Measurements from ENCODE around the gene PTPRN2.

Gene PTPRN2

GRCh38 chr7:157558516-157558874, 1029.1 kb downstream of the PTPRN2 start:
- no peak for DNase-seq (ENCODE audit: low read depth in 3 of 3)

DNA sequence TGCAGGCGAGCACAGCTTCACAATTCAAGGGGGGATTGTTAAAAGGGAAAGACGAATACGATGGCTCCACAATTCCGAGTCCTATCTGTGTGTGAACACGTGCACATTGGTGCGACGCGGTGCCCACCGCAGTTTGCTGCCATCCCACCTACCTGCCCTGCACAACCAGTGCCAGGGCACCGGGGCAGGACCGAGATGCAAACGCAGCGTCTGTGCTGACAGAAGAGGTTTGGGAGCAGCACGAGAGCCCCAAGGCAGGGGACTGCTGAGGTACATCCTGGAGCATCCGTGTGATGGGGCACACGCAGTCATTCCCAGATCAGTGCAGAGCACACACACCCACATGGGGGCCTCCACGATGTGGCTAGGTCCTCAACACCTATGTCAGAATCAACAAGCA, 1029.6 kb downstream of the PTPRN2 start:
- DNase-seq (ENCODE audit: low read depth in 3 of 3): no peak

GRCh38 chr7:157557263-157557662, 1030.4 kb downstream of the PTPRN2 start:
- no peak for DNase-seq (ENCODE audit: low read depth in 3 of 3)

- no peak for DNase-seq (ENCODE audit: low read depth in 3 of 3)
These were observed 1031.0 kb downstream of the PTPRN2 start for GRCh38 chr7:157556642-157556944.

GRCh38 chr7:157555944-157556641, 1031.5 kb downstream of the PTPRN2 start:
- DNase-seq (ENCODE audit: low read depth in 3 of 3): no peak

GRCh38 chr7:157555313-157555712, 1032.3 kb downstream of the PTPRN2 start:
- no peak for DNase-seq (ENCODE audit: low read depth in 3 of 3)

GRCh38 chr7:157554393-157555238, 1033.0 kb downstream of the PTPRN2 start:
- DNase-seq (ENCODE audit: low read depth in 3 of 3): no peak

DNA sequence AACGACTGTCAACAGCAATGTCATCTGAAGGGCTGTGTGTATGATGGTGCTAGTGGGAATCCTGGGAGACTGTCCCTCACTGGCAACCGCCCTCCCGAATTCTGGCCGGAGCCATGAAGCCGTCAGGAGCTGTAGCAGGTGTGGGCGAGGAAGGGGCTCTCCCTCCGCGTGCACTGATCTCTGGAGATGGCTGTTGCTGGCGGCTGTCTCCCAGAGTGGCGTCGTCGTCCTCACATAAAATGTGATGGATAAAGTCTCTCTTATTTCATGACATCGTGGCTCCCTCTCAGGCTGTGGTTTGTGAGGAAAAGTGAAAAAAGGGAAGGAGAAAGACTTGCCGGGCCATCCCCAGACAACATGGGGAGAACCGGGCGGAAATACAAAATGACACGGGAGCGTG, 1034.4 kb downstream of the PTPRN2 start:
- DNase-seq (ENCODE audit: low read depth in 3 of 3): no peak

- no peak for DNase-seq (ENCODE audit: low read depth in 3 of 3)
These were observed 1035.2 kb downstream of the PTPRN2 start for GRCh38 chr7:157552295-157552993.

GRCh38 chr7:157551325-157552070, 1036.1 kb downstream of the PTPRN2 start:
- DNase-seq (ENCODE audit: low read depth in 3 of 3): no peak

GRCh38 chr7:157550300-157551275, 1037.0 kb downstream of the PTPRN2 start:
- DNase-seq (ENCODE audit: low read depth in 3 of 3): no peak

DNA sequence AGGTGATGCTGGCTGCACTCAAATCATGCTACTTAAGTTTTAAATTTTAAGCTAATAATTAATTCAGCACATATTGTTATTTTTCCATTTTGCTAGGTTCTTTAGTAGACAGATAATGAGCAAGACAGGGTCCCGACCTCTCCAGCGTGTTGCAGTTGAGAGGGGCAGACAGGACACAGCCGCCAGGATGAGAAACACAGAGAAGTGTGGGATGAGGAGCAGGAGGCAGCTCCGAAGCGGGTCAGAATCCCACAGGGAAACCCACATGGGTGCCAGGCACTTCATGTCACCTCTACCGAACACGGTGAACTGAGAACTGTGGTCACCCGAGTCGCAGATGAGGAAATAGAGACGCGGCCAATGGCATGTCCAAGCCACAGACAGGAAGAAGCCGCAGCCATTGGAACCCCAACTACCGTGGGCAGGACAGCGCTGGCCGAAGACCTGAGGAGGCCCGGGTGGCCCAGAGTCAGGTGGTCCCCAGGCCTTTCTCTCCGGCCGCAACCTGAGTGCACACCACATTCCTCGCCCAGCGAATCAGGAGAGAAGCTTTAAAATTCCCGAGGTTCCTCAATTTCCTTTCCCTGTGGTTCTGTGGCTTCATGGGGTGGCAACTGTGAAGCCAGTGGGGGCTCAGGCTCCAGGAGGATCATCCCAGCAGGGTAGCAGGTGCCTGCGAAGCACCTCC, 1037.9 kb downstream of the PTPRN2 start:
- DNase-seq (ENCODE audit: low read depth in 3 of 3): no peak

DNA sequence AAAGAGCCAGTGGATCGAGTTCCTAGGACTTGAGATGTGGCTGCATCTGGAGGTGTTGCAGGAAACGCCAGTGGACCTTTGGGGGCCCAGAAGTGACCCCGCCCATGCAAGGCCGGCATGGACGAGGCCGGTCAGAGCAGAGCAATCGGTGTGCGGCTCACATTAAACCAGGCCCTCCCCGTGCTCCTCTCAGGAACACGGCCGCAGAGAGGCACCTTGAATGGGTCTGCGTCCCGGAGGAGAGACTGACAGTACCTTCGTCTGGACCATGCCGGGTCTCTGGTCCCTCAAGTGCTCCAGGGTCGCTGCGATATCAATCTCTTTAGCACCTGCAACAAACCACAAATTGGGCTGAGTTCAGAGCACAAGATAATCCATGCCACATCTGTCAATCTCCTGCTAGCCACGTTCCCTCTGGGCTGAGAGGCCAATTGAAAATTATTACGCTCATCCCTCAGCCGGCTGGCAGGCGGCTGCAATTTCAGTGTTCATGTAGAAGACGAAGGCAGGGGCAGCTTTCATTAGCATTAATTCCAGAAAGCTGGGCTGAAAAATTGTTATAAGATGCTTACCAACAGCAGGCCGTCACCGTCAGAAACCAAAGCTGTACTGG, 1038.8 kb downstream of the PTPRN2 start:
- DNase-seq (ENCODE audit: low read depth in 3 of 3): no peak

DNA sequence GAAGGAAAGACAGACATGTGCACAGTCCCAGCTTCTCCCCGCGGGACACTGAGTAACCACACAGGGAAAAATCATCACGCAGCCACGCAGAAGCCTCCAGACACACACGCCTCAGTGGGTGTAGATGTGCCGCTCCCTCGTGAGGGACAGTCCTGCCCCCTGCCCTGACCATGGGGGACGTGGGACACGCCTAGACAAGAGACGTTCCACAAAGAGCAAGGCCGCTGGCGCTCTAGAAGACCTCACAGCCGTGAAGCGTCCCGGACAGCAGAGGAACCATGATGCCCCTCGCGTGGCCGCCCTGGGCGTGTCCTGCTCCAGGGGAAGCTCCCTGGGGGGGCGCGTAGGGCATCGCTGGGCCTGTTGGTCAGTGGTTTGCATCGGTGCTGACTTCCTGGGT, 1040.0 kb downstream of the PTPRN2 start:
- no peak for DNase-seq (ENCODE audit: low read depth in 3 of 3)

- no peak for DNase-seq (ENCODE audit: low read depth in 3 of 3)
These were observed 1040.5 kb downstream of the PTPRN2 start for GRCh38 chr7:157547102-157547501.

GRCh38 chr7:157545681-157546060, 1042.0 kb downstream of the PTPRN2 start:
- DNase-seq (ENCODE audit: low read depth in 3 of 3): no peak

GRCh38 chr7:157544980-157545680, 1042.5 kb downstream of the PTPRN2 start:
- DNase-seq (ENCODE audit: low read depth in 3 of 3): no peak

GRCh38 chr7:157544226-157544625, 1043.4 kb downstream of the PTPRN2 start:
- no peak for DNase-seq (ENCODE audit: low read depth in 3 of 3)

DNA sequence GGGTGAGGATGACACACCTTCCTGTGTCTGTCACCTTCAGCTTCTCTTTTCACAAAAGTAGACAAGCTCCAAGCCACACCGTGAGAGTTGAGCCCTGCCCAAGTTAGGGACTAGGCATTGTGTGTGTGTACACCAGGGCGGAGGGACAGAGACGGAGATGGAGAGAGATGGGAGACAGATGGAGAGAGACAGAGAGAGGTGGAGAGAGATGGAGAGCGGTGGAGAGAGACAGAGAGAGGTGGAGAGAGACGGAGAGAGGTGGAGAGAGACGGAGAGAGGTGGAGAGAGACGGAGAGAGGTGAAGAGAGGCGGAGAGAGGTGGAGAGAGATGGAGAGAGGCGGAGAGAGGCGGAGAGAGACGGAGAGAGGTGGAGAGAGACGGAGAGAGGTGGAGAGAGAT, 1043.8 kb downstream of the PTPRN2 start:
- DNase-seq (ENCODE audit: low read depth in 3 of 3): no peak
